Vagina (tissue), 2 donors: Measurements from ENCODE around the gene PHF3.

ENCODE experiments used
- POLR2A ChIP-seq, 2 donors: fragments of 450-650 bp; IDR thresholded peaks; one replicate each; pipeline ENCODE4 v1.6.1; 2017; ENCODE audit warnings: antibody characterized with exemption in 2 of 2, mild to moderate bottlenecking in 2 of 2, moderate library complexity in 2 of 2
- POLR2AphosphoS5 ChIP-seq, 2 donors: sonication (generic); formaldehyde crosslinking; IDR thresholded peaks; one replicate each; pipeline ENCODE4 v1.9.0; 2017; ENCODE audit warnings: antibody characterized with exemption in 2 of 2, mild to moderate bottlenecking in 2 of 2, low read depth in 1 of 2; ENCODE audit not compliant: insufficient read depth in 1 of 2
- TF ChIP-seq, protein P1 (sequence below), 3 experiments: fragments of 450-650 bp in 2 of 3; fragments of 200-600 bp in 1 of 3; sonication (generic) in 1 of 3; IDR thresholded peaks; one replicate each; pipeline ENCODE4 v1.5.1; 2017 to 2019; ENCODE audit warnings: antibody characterized with exemption in 3 of 3, mild to moderate bottlenecking in 2 of 3, moderate library complexity in 2 of 3

DNA sequence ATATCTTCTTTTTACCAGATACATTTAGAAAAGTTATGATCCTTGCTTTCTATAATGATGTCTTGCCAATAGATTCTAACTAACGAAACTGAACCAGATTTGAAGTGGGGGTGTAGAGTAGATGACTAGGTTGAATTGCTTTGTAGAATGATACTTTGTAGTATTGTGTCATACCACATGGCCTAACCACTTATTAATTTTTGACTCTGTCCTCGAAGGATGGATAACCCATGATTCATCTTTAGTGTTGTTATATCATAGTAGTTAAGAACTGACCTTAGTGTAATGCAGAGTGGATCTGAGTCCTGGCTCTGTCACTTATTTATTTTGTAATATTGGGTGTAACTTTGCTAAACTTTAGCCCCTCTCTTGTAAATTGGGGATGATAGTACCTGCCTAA is 4.5 kb downstream of the PHF3 start:
- TF ChIP-seq, protein P1, sequence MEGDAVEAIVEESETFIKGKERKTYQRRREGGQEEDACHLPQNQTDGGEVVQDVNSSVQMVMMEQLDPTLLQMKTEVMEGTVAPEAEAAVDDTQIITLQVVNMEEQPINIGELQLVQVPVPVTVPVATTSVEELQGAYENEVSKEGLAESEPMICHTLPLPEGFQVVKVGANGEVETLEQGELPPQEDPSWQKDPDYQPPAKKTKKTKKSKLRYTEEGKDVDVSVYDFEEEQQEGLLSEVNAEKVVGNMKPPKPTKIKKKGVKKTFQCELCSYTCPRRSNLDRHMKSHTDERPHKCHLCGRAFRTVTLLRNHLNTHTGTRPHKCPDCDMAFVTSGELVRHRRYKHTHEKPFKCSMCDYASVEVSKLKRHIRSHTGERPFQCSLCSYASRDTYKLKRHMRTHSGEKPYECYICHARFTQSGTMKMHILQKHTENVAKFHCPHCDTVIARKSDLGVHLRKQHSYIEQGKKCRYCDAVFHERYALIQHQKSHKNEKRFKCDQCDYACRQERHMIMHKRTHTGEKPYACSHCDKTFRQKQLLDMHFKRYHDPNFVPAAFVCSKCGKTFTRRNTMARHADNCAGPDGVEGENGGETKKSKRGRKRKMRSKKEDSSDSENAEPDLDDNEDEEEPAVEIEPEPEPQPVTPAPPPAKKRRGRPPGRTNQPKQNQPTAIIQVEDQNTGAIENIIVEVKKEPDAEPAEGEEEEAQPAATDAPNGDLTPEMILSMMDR (IDR thresholded peaks at IDR 0.05): no peak
- TF ChIP-seq POLR2A (IDR thresholded peaks at IDR 0.05) (no peak), POLR2AphosphoS5 (IDR thresholded peaks at IDR 0.05; ENCODE audit: insufficient read depth in 1 of 2, low read depth in 1 of 2) (no peak)
